Esophagus muscularis mucosa (tissue), 4 donors: ENCODE measurements around the gene CNGB1. TPM values are rescaled to one million over a fixed set of nuclear protein-coding genes. Genes with fewer than 3 reads are reported as not detected.

Experiments
- DNase-seq: peaks from one replicate; pipeline ENCODE4 v3.0.0-alpha.2; 2017; ENCODE audit errors: extremely low spot score
- H3K27ac ChIP-seq, 4 donors: fragments of 200-600 bp; sonication (generic); replicated peaks in 1 of 4; 1 replicate in 3 of 4; 2 replicates in 1 of 4; pipeline ENCODE4 v1.5.1; 2016 to 2019; ENCODE audit warnings: mild to moderate bottlenecking in 1 of 4
- H3K27me3 ChIP-seq, 4 donors: fragments of 200-600 bp; sonication (generic); one replicate each; pipeline versions ENCODE4 v1.5.1 to v1.6.0; 2016 to 2019
- H3K36me3 ChIP-seq, 4 donors: fragments of 200-600 bp; sonication (generic); one replicate each; pipeline ENCODE4 v1.5.1; 2016 to 2019
- H3K4me1 ChIP-seq, 4 donors: fragments of 200-600 bp; sonication (generic); one replicate each; pipeline ENCODE4 v1.5.1; 2016 to 2019
- H3K4me3 ChIP-seq, 4 donors: fragments of 200-600 bp; sonication (generic); 1 replicate in 2 of 4; 2 replicates in 2 of 4; pipeline ENCODE4 v1.5.1; 2016 to 2019; ENCODE audit warnings: mild to moderate bottlenecking in 4 of 4, moderate library complexity in 1 of 4
- H3K9me3 ChIP-seq, 4 donors: fragments of 200-600 bp; sonication (generic); 1 replicate in 3 of 4; 2 replicates in 1 of 4; pipeline ENCODE4 v1.5.1; 2016 to 2019
- EP300 ChIP-seq: sonication (generic); formaldehyde crosslinking; IDR thresholded peaks from one replicate; pipeline ENCODE4 v1.6.1; 2017; ENCODE audit warnings: antibody characterized with exemption
- POLR2A ChIP-seq: fragments of 450-650 bp; IDR thresholded peaks from one replicate; pipeline ENCODE4 v1.6.1; 2017; ENCODE audit warnings: antibody characterized with exemption, moderate library complexity, mild to moderate bottlenecking, low read depth
- POLR2AphosphoS5 ChIP-seq, 2 donors: sonication (generic); formaldehyde crosslinking; IDR thresholded peaks; one replicate each; pipeline ENCODE4 v1.6.1; 2017; ENCODE audit warnings: antibody characterized with exemption in 2 of 2
- WGBS: methylation state at CpG from one replicate; pipeline ENCODE4 v1.1.5; 2018; 5-methylcytosine and 5-hydroxymethylcytosine counted together
- intact Hi-C: fragments of 100-400 bp; cut with DNase I; formaldehyde crosslinking; loops from one replicate; pipeline ENCODE4 v1.15.1; 2023
- total RNA-seq, 4 donors: library from RNA; depleted of rRNA; stranded (reverse); fragments of >200 nt; gene quantifications; one replicate each; pipeline versions ENCODE4 v1.1.0 to v1.2.1, GENCODE V29; 2016
- TF ChIP-seq, protein P1 (sequence below), 3 experiments: fragments of 200-600 bp in 2 of 3; fragments of 450-650 bp in 1 of 3; sonication (generic) in 2 of 3; IDR thresholded peaks; one replicate each; pipeline ENCODE4 v1.5.1; 2017 to 2019; ENCODE audit warnings: antibody characterized with exemption in 3 of 3, mild to moderate bottlenecking in 2 of 3, moderate library complexity in 1 of 3

The CNGB1 gene
- total RNA-seq, 4 donors from 2014 or later: under 0.01 to 0.97 (median 0.31) TPM

GRCh38 chr16:57844416-57845030 lies 126.4 kb downstream of the CNGB1 start:
- DNase-seq: no peak
- Histone ChIP-seq H3K4me3 (no peak overlapping the region), H3K36me3 (no peaks in the 10 kb centered on the region), H3K9me3 (no peaks in the 10 kb centered on the region), H3K4me1 (no peaks in the 10 kb centered on the region), H3K27me3 (no peaks in the 10 kb centered on the region), H3K27ac (no peak overlapping the region)
- intact Hi-C loops: no loop called here
- TF ChIP-seq EP300: no peak
- TF ChIP-seq POLR2A: no peak
- TF ChIP-seq POLR2AphosphoS5 (IDR thresholded peaks at IDR 0.05): no peak
- TF ChIP-seq, protein P1, sequence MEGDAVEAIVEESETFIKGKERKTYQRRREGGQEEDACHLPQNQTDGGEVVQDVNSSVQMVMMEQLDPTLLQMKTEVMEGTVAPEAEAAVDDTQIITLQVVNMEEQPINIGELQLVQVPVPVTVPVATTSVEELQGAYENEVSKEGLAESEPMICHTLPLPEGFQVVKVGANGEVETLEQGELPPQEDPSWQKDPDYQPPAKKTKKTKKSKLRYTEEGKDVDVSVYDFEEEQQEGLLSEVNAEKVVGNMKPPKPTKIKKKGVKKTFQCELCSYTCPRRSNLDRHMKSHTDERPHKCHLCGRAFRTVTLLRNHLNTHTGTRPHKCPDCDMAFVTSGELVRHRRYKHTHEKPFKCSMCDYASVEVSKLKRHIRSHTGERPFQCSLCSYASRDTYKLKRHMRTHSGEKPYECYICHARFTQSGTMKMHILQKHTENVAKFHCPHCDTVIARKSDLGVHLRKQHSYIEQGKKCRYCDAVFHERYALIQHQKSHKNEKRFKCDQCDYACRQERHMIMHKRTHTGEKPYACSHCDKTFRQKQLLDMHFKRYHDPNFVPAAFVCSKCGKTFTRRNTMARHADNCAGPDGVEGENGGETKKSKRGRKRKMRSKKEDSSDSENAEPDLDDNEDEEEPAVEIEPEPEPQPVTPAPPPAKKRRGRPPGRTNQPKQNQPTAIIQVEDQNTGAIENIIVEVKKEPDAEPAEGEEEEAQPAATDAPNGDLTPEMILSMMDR (IDR thresholded peaks at IDR 0.05): no peak
- 90% methylated on average over 10 of the region's 10 CpGs for WGBS

DNA sequence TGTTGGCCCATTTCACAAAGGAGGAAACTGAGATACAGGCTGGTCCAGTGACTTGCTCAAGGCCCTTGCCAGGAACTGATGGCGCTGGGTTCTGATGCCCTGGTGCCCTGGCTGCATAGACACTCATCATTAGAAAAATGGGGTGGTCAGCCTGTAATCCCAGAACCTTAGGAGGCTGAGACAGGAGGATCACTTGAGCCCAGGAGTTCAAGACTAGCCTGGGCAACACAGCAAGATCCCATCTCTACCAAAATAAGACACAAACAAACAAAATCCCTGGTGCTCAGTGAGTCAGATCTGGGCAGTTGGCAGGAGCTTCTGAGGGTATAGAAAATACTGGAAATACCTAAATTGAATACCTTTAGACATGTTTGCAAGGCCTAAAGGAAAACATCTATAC lies 127.5 kb downstream of the CNGB1 start:
- 100% methylated on average over 1 of the region's 1 CpG for WGBS
- Histone ChIP-seq H3K27ac (no peak overlapping the region), H3K9me3 (no peaks in the 10 kb centered on the region), H3K36me3 (no peaks in the 10 kb centered on the region), H3K4me3 (no peak overlapping the region), H3K4me1 (no peaks in the 10 kb centered on the region), H3K27me3 (no peaks in the 10 kb centered on the region)
- DNase-seq: no peak
- TF ChIP-seq, protein P1 (IDR thresholded peaks at IDR 0.05): no peak
- TF ChIP-seq EP300: no peak
- TF ChIP-seq POLR2AphosphoS5 (IDR thresholded peaks at IDR 0.05): no peak
- intact Hi-C loops: no loop called here

GRCh38 chr16:57842601-57843000 lies 128.3 kb downstream of the CNGB1 start:
- intact Hi-C loops: no loop called here
- no peaks in the 10 kb centered on the region for H3K36me3 ChIP-seq

DNA sequence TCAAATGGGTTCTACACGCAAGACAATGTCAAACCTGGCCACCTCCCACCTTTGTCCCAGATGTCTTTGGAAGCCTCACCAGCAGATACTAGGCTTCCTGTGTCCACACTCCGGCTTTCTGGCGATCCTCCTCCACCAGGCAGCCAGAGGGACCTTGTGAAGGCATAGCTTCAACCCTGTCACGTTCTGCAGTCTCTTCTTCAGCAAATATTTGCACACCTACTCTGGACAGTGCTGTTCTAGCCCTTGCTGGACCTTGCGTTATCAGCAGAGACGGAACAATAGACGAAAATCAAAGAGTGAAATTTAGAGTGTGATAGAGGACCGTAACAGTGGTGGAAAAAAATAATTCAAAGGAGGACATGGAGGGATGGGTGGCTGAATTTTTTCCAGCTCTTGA lies 130.1 kb downstream of the CNGB1 start:
- WGBS: 92% methylated on average over 8 of the region's 8 CpGs
- no peak overlapping the region for H3K27ac ChIP-seq
- no peaks in the 10 kb centered on the region for H3K9me3 ChIP-seq
- DNase-seq: no peak
- no peaks in the 10 kb centered on the region for H3K4me1 ChIP-seq
- no peak overlapping the region for H3K4me3 ChIP-seq
- no peaks in the 10 kb centered on the region for H3K27me3 ChIP-seq
- H3K36me3 ChIP-seq: no peaks in the 10 kb centered on the region
- intact Hi-C loops: no loop called here
- no peak for TF ChIP-seq POLR2A
- TF ChIP-seq, protein P1 (IDR thresholded peaks at IDR 0.05): no peak
- TF ChIP-seq EP300: no peak
- TF ChIP-seq POLR2AphosphoS5 (IDR thresholded peaks at IDR 0.05): no peak

More at GRCh38 chr16:57842601-57843000, 128.3 kb downstream of the CNGB1 start:
- TF ChIP-seq POLR2A: no peak
- TF ChIP-seq, protein P1 (IDR thresholded peaks at IDR 0.05): no peak
- no peak for TF ChIP-seq EP300
- TF ChIP-seq POLR2AphosphoS5 (IDR thresholded peaks at IDR 0.05): no peak
- Histone ChIP-seq H3K9me3 (no peaks in the 10 kb centered on the region), H3K27ac (no peak overlapping the region), H3K4me1 (no peaks in the 10 kb centered on the region), H3K4me3 (no peak overlapping the region), H3K27me3 (no peaks in the 10 kb centered on the region)
- no peak for DNase-seq
- 83% methylated on average over 5 of the region's 5 CpGs for WGBS

- TF ChIP-seq, protein P1 (IDR thresholded peaks at IDR 0.05): no peak
- no peak for TF ChIP-seq EP300
- no peak for TF ChIP-seq POLR2AphosphoS5 (IDR thresholded peaks at IDR 0.05)
- no peak for TF ChIP-seq POLR2A
- Histone ChIP-seq H3K4me1 (no peaks in the 10 kb centered on the region), H3K36me3 (no peaks in the 10 kb centered on the region), H3K27me3 (peaks cover 0 to 5% (median 0%) of the 10 kb centered on the region in 4 donors), H3K9me3 (no peaks in the 10 kb centered on the region), H3K27ac (no peak overlapping the region), H3K4me3 (no peak overlapping the region)
- no peak for DNase-seq
- intact Hi-C loops: no loop called here
- WGBS: 71% methylated on average over 13 of the region's 13 CpGs
Observed at GRCh38 chr16:57838161-57838560, 132.8 kb downstream of the CNGB1 start.
